ENCODE results near the gene DYRK1B.
"Not testable (repeated sequence)": the region's sequence is repeated elsewhere in the genome, so short reads cannot be mapped to it uniquely, and the experiment has no call there.

Gene DYRK1B

GRCh38 chr19:39833464-39834286 lies at the start of gene DYRK1B:
Gene DYRK1B, minus strand, starts transcription at chr19:39834162. Its CDS starts 2,295 bp downstream, at chr19:39831867.
- peak; percentile 97 for DNase-seq

GRCh38 chr19:39882645-39883044 lies 48.7 kb upstream of the DYRK1B start:
- not testable (repeated sequence) for DNase-seq

DNA sequence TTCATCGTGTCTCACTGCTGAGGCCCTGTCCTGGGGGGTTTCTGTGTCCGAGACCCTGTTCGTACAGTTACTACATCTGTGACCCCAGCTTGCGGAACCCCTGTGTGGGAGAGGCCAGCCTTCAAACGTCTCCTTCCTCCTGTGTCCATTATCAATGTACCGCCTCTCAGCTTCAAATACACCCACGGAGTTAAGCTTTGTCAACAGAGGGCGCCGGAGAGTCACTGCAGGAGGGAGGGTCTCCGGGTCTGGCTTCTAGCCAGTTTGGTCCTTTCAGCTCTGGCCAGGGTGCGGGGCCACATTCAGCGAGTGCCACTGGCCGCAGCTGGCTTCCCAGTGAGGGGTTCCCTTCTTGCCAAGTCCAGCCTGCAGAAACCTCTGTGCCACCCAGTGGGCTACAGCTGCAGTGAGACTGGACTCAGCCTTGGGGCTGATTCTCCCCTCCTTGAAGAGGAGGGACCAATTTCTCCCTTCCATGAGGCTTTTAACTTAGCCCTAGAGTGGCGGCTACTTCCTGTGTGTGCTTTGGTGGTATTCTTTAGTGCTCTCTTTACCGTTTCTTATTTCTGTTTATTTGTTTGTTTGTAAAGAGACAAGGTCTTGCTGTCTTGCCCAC lies 47.6 kb upstream of the DYRK1B start:
- DNase-seq: not testable (repeated sequence)

DNA sequence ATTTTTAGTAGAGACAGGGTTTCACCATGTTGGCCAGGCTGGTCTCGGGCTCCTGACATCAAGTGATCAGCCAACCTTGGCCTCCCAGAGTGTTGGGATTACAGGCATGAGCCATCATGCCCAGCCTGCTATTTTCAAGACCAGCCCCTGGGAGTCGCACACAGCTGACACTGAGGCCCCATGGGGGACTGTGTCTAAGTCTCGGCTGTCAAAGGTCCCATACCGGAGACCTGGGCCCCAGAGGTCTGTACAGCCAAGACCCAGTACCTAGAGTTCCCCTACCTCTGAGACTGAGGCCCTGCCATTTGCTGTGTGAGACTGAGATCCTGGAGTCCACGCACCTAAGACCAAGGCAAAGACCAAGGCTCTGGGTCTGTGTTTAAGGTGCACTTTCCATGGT lies 46.3 kb upstream of the DYRK1B start:
- not testable (repeated sequence) for DNase-seq

DNA sequence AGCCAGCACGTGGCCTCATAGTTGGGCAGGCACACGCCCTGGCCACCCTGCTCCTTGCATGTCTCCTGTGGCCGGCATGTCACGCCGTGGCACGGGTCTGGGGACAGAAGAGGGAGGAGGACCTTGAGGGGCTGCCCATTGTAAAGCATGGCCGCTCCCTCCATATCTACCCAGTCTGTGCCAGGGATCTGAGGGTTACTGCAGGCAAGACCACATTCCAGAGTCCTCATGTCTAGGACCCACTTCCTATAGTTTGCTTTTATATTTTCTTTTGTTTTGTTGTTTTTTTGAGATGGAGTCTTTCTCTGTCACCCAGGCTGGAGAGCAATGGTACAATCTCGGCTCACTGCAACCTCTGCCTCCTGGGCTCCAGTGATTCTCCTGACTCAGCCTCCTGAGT lies 45.8 kb upstream of the DYRK1B start:
- DNase-seq: not testable (repeated sequence)

DNA sequence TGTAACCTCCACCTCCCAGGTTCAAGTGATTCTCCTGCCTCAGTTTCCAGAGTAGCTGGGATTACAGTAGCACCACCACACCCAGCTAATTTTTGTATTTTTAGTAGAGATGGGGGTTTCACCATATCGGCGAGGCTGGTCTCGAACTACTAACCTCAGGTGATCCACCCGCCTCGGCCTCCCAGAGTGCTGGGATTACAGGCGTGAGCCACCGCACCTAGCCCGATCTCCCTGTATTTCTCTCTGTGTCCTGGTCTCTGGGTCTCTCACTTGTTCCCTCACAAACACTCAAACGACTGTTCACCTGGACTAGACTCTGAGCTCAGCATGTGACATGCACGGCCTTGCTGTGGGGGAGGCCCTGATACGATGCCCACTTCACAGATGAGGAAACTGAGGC lies 44.9 kb upstream of the DYRK1B start:
- not testable (repeated sequence) for DNase-seq

GRCh38 chr19:39878398-39878797 lies 44.4 kb upstream of the DYRK1B start:
- DNase-seq: no peak

- not testable (repeated sequence) for DNase-seq
Measured at GRCh38 chr19:39877982-39878381, 44.0 kb upstream of the DYRK1B start.

GRCh38 chr19:39877488-39877887 lies 43.5 kb upstream of the DYRK1B start:
- DNase-seq: not testable (repeated sequence)

GRCh38 chr19:39876486-39876885 lies 42.5 kb upstream of the DYRK1B start:
- not testable (repeated sequence) for DNase-seq

- DNase-seq: not testable (repeated sequence)
Measured at GRCh38 chr19:39875401-39875864, 41.5 kb upstream of the DYRK1B start.

DNA sequence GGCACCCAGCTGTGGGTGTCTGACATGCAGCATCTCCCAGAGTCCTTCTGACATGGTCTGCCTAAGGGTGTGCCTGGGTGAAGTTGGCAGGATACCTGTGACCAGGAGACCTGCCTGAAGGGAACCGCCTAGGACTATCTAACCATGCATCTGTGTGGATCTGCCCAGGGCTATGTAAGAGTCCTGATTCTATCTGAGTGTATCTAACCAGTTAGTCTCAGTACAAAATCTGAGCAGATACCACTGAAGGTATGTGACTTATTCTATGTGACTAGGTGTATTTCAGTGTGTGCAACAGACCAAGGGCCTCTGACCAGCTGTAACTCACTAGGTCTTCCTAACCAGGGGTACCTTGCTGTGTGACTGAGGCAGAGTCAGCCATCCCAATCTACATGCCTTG lies 40.4 kb upstream of the DYRK1B start:
- no peak for DNase-seq

GRCh38 chr19:39873385-39873784 lies 39.4 kb upstream of the DYRK1B start:
- DNase-seq: no peak

DNA sequence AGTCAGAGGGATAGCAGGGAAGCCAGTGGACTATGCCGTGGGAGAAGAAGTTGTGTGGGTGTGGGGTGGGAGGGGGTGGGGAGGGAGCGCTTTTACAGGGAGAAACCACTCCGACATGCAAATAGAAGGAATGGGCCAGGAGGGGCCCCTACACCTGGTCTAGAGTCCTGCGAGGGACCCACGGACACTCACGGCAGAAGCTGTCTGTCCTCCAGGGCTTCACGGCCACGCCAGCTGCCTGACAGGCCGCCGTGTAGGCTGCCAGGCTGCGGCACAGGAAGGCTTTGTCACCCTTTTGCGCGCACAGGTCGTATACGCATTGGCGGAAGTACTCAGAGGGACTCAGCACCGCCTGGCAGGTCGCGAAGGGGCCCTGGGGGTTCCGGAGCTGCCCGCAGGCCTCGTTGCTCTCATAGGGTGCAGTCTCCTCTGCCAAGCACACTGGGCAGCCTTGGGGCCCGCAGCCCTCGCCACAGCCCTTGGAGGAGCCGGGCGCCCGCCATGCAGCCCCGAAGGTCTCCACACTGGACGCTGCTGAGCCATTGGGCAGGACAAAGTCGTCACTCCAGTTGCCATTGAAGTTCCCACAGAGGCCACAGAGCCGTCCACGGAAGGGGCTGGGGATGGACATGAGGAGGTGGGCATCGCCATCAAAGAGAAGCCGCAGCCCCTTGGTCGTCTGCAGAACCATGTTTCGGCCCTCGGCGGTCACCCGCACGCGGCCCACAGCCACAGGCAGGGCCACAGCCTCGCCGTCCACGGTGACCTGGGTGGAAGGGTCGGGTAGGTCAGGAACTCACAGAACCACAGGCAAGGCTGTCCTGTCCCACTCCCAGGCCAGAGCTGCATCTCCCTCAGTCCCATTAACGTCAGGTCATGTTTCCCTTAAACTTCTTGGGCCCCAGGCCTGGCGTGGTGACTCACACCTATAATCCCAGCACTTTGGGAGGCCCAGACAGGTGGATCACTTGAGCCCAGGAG lies 38.2 kb upstream of the DYRK1B start:
- no peak for DNase-seq

GRCh38 chr19:39871362-39871761 lies 37.4 kb upstream of the DYRK1B start:
- DNase-seq: no peak

DNA sequence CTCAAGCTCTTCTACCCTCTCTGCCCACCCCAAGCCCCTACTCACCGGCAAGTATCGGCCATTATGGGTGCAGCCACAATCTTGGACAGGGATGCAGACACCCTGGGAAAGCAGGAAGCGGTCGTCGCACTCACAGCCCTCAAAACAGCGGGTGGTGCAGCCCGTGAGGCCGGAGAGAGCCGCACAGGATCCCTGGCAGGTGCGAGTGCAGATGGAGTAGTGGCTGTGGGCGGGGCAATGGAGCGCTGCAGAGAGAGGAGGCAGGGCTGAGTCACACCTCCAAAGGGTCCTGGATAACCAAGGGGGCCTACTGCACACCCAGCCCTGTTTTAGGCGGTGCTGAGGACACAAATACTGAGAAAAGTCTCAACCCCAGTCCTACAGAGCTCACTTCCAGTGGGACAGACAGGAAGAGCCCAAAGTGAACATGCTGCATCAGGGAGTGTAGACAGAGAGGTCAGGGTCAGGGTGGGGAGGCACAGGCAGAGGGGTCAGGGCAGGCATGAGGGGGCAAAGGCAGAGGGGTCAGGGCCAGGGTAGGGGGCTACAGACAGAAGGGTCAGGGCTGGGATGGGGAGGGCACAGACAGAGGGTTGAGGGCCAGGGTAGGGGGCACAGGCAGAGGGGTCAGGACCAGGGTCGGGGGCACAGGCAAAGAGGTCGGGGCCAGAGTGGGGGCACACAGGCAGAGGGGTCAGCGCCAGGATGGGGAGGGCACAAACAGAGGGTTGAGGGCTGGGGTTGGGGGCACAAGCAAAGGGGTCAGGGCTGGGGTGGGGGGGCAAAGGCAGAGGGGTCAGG lies 36.4 kb upstream of the DYRK1B start:
- DNase-seq: no peak

- no peak for DNase-seq
Measured at GRCh38 chr19:39867952-39868351, 34.0 kb upstream of the DYRK1B start.

DNA sequence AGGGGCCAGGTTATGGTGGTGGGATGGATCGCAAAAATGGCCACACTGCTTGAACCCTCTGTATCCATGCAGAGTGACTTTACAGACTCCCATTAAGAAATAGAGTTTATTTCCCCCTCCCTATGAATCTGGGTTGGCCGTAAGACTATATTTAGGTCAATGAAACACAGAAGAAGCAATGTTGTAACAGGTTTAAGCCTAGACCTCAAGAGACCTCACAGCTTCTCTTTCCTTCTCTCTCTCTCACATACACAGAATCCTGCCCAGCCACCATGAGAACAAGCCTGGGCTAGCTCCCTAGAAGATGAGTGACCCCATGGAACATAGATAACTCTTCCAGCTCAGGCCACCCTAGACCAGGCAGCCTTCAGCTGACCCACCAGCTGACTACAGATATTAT lies 33.2 kb upstream of the DYRK1B start:
- no peak for DNase-seq

GRCh38 chr19:39865953-39866352 lies 32.0 kb upstream of the DYRK1B start:
- DNase-seq: no peak

GRCh38 chr19:39865186-39865585 lies 31.2 kb upstream of the DYRK1B start:
- no peak for DNase-seq

- DNase-seq: no peak
Measured at GRCh38 chr19:39864118-39864517, 30.2 kb upstream of the DYRK1B start.

GRCh38 chr19:39858541-39858940 lies 24.6 kb upstream of the DYRK1B start:
- no peak for DNase-seq

Measured in NCI-H526 treated with DMSO at 0.1 percent for 48 hours (cell line).